Testis (tissue), 3 donors: Measurements from ENCODE around the gene SYT1. TPM values are rescaled to one million over a fixed set of nuclear protein-coding genes. Genes with fewer than 3 reads are reported as not detected.

Source experiments
- DNase-seq: peaks from one replicate; pipeline ENCODE4 v3.0.0-alpha.2; 2019
- H3K27ac ChIP-seq, 2 donors: fragments of 200-600 bp; sonication (generic); one replicate each; pipeline ENCODE4 v1.5.1; 2019
- H3K27me3 ChIP-seq: fragments of 200-600 bp; sonication (generic); one replicate; pipeline ENCODE4 v1.5.1; 2019
- H3K36me3 ChIP-seq: fragments of 200-600 bp; sonication (generic); one replicate; pipeline ENCODE4 v1.5.1; 2017; ENCODE audit warnings: low read depth; ENCODE audit errors: missing control alignments
- H3K4me1 ChIP-seq: fragments of 200-600 bp; sonication (generic); one replicate; pipeline ENCODE4 v1.5.1; 2019
- H3K4me3 ChIP-seq, 2 donors: fragments of 200-600 bp; sonication (generic); one replicate each; pipeline ENCODE4 v1.5.1; 2017 to 2019
- H3K9me3 ChIP-seq: fragments of 200-600 bp; sonication (generic); one replicate; pipeline ENCODE4 v1.5.1; 2017
- CTCF ChIP-seq, 3 experiments: fragments of 450-650 bp in 2 of 3; fragments of 200-600 bp in 1 of 3; sonication (generic) in 1 of 3; IDR thresholded peaks; one replicate each; pipeline ENCODE4 v1.5.1; 2016 to 2019; ENCODE audit warnings: antibody characterized with exemption in 3 of 3, mild to moderate bottlenecking in 2 of 3, moderate library complexity in 1 of 3
- POLR2A ChIP-seq: fragments of 450-650 bp; IDR thresholded peaks from one replicate; pipeline ENCODE4 v1.6.1; 2017; ENCODE audit warnings: antibody characterized with exemption, mild to moderate bottlenecking, moderate library complexity
- WGBS, 2 donors: methylation state at CpG; one replicate each; pipeline ENCODE4 v1.1.5; 2018; 5-methylcytosine and 5-hydroxymethylcytosine counted together
- intact Hi-C: fragments of 100-400 bp; cut with DNase I; formaldehyde crosslinking; loops from one replicate; pipeline ENCODE4 v1.15.1; 2023; ENCODE audit warnings: low total_unique reads
- polyA plus RNA-seq: library from polyadenylated mRNA; stranded (reverse); fragments of 350-450 nt; fragmentation: Illumina TruSeq; extraction: RNeasy Lipid Tissue Mini Kit (QIAGEN cat#74804); gene quantifications from one replicate; pipeline ENCODE4 v1.2.3, GENCODE V29; 2014; ENCODE audit warnings: low read depth, low replicate concordance; ENCODE audit not compliant: insufficient read depth
- total RNA-seq, 2 donors: library from RNA; depleted of rRNA; stranded (reverse); fragments of >200 nt; gene quantifications; one replicate each; pipeline ENCODE4 v1.2.3, GENCODE V29; 2016

Gene SYT1
- total and polyA plus RNA-seq, 3 donors from 2014 or later = 1.1 to 1.7 (median 1.3) TPM

DNA sequence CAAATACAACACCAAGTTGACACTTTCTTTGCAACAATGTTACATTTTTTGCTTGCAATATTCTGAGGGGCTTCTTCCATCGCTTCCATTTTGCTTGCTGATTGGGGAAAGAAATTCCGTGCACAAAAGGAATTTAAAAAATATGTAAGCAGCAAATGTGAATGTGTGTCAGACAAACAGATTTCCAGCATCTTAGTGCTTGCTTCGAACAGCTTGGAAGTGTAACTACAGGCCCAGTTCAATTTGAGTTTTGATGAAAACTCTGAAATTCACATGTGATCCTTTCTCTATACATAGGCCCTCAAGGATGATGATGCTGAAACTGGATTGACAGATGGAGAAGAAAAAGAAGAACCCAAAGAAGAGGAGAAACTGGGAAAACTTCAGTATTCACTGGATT lies 427.1 kb downstream of the SYT1 start:
- no peak overlapping the region for H3K27ac ChIP-seq
- WGBS, 2 donors = 31 to 35% methylated on average over 3 of the region's 3 CpGs
- no peaks in the 10 kb centered on the region for H3K36me3 ChIP-seq
- no peaks in the 10 kb centered on the region for H3K9me3 ChIP-seq
- DNase-seq = no peak
- no peak for TF ChIP-seq POLR2A
- no peak for TF ChIP-seq CTCF (IDR thresholded peaks at IDR 0.05)
- no peaks in the 10 kb centered on the region for H3K4me1 ChIP-seq
- H3K4me3 ChIP-seq = no peak overlapping the region
- no peaks in the 10 kb centered on the region for H3K27me3 ChIP-seq
- intact Hi-C loops = no loop called here

DNA sequence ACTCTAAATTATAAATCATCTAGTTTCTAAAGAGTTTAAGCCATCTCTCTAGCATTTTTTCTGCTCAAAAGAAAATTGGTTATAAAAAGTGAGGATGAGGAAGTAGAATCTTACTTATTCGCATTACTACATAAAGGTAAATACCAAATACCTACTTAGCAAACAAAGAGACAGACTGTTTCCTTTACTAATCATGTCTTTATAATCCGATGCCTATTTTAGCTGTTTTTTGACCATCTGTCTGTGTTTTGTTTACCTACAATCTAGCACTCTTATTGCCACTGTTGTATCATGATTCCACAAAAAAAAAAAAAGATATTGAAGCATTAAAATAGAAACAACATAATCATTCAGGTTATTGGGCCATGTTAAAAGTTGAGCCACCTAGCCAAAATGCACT lies 430.0 kb downstream of the SYT1 start:
- Histone ChIP-seq H3K27me3 (no peaks in the 10 kb centered on the region), H3K9me3 (no peaks in the 10 kb centered on the region), H3K4me3 (no peak overlapping the region), H3K36me3 (no peaks in the 10 kb centered on the region), H3K27ac (no peak overlapping the region), H3K4me1 (no peaks in the 10 kb centered on the region)
- intact Hi-C loops = no loop called here
- 90 to 91% methylated on average over 2 of the region's 2 CpGs for WGBS, 2 donors
- DNase-seq = no peak
- no peak for TF ChIP-seq CTCF (IDR thresholded peaks at IDR 0.05)
- TF ChIP-seq POLR2A = no peak

GRCh38 chr12:79295572-79295971 lies 431.0 kb downstream of the SYT1 start:
- Histone ChIP-seq H3K4me1 (no peaks in the 10 kb centered on the region), H3K27me3 (no peaks in the 10 kb centered on the region), H3K4me3 (no peak overlapping the region), H3K27ac (no peak overlapping the region), H3K36me3 (no peaks in the 10 kb centered on the region), H3K9me3 (no peaks in the 10 kb centered on the region)
- no peak for TF ChIP-seq POLR2A
- intact Hi-C loops = no loop called here
- no peak for DNase-seq

- 93 to 94% methylated on average over 5 of the region's 5 CpGs for WGBS, 2 donors
- intact Hi-C loops = no loop called here
- H3K36me3 ChIP-seq = no peaks in the 10 kb centered on the region
Measured at GRCh38 chr12:79296133-79296532, 431.6 kb downstream of the SYT1 start.

DNA sequence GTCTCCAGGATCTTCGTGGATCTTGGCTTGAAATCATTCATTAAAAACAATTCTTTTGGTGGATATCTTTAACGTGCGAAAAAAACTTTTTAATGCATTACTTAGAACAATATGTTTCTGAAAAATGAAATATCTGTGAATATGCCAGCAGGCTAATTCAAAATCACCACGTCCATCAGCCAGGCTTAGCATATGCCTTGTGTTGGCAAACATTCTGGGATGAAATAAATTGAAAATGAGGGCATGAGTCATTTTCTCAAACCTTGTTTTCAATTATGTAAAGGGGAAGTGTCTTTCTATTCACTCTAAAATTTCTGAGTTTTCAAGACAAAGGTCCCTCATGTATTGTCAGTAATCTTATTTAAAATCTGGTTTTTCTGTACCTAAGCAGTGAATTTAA lies 432.3 kb downstream of the SYT1 start:
- TF ChIP-seq POLR2A (no peak), CTCF (IDR thresholded peaks at IDR 0.05) (no peak)

More at GRCh38 chr12:79296133-79296532, 431.6 kb downstream of the SYT1 start:
- Histone ChIP-seq H3K27me3 (no peaks in the 10 kb centered on the region), H3K27ac (no peak overlapping the region), H3K9me3 (no peaks in the 10 kb centered on the region), H3K4me1 (no peaks in the 10 kb centered on the region), H3K4me3 (no peak overlapping the region)
- no peak for DNase-seq
- TF ChIP-seq CTCF (IDR thresholded peaks at IDR 0.05) (no peak), POLR2A (no peak)

More for the DNA sequence above, 432.3 kb downstream of the SYT1 start:
- Histone ChIP-seq H3K4me3 (no peak overlapping the region), H3K4me1 (no peaks in the 10 kb centered on the region), H3K9me3 (no peaks in the 10 kb centered on the region), H3K27ac (no peak overlapping the region), H3K27me3 (no peaks in the 10 kb centered on the region), H3K36me3 (no peaks in the 10 kb centered on the region)
- WGBS, 2 donors = 82 to 83% methylated on average over 4 of the region's 4 CpGs
- intact Hi-C loops = no loop called here
- DNase-seq = no peak
